B cell (primary cell): Measurements from ENCODE around the gene PRRT4. TPM values are rescaled to one million over a fixed set of nuclear protein-coding genes. Genes with fewer than 3 reads are reported as not detected.

ENCODE experiments used
- ATAC-seq: fragments of 200-7000 bp; cut with Tn5 transposase; one replicate; pipeline ENCODE4 v1.10.0; 2021; ENCODE audit warnings: low read depth, mild to moderate bottlenecking, moderate number of reproducible peaks, moderate library complexity
- CTCF ChIA-PET: fragments of 350-600 bp; sonication (Branson Sonifier 250); formaldehyde crosslinking; loops from one replicate; lab custom pipeline; 2021; ENCODE audit warnings: antibody characterized with exemption, inconsistent platforms; lab: Charles Lee
- POLR2A ChIA-PET: fragments of 350-600 bp; sonication (Branson Sonifier 250); formaldehyde crosslinking; loops from one replicate; lab custom pipeline; 2021; ENCODE audit warnings: antibody characterized with exemption; lab: Charles Lee
- DNase-seq: peaks from one replicate; pipeline ENCODE4 v3.0.0; 2013
- H2AFZ ChIP-seq: 2 replicates; pipeline ENCODE4 v1.6.1; 2012; ENCODE audit warnings: mild to moderate bottlenecking, low read depth, low read length; ENCODE audit not compliant: insufficient read depth, poor library complexity, severe bottlenecking
- H3K27ac ChIP-seq, 2 donors: 1 replicate in 1 of 2; 2 replicates in 1 of 2; pipeline ENCODE4 v1.5.1; 2012 to 2013; ENCODE audit warnings: low read length in 2 of 2, mild to moderate bottlenecking in 2 of 2, moderate library complexity in 1 of 2
- H3K27me3 ChIP-seq, 4 experiments: fragments of 200-600 bp in 1 of 4; sonication (generic) in 1 of 4; replicated peaks in 1 of 4; 1 replicate in 2 of 4; 2 replicates in 2 of 4; pipeline versions ENCODE4 v1.6.1 to v1.7.0; 2013 to 2016; ENCODE audit warnings: low read length in 3 of 4, mild to moderate bottlenecking in 2 of 4, mixed read lengths in 1 of 4, moderate library complexity in 1 of 4; ENCODE audit not compliant: insufficient read depth in 4 of 4, control insufficient read depth in 3 of 4; ENCODE audit errors: control extremely low read depth in 1 of 4
- H3K36me3 ChIP-seq, 2 experiments: replicated peaks in 1 of 2; 1 replicate in 1 of 2; 2 replicates in 1 of 2; pipeline versions ENCODE4 v1.6.1 to v1.7.1; 2013; ENCODE audit warnings: low read length in 1 of 2; ENCODE audit not compliant: insufficient read depth in 2 of 2, control insufficient read depth in 1 of 2; ENCODE audit errors: control extremely low read depth in 1 of 2, extremely low read depth in 1 of 2
- H3K4me1 ChIP-seq, 2 donors: fragments of 200-600 bp in 1 of 2; sonication (generic) in 1 of 2; 1 replicate in 1 of 2; 2 replicates in 1 of 2; pipeline versions ENCODE4 v1.5.1 to v1.6.1; 2013 to 2017; ENCODE audit warnings: low read length in 2 of 2; ENCODE audit not compliant: control insufficient read depth in 2 of 2, insufficient read depth in 2 of 2
- H3K4me2 ChIP-seq: replicated peaks from 2 replicates; pipeline ENCODE3; 2012; ENCODE audit warnings: mild to moderate bottlenecking, low read depth, low read length; ENCODE audit not compliant: poor library complexity, severe bottlenecking
- H3K4me3 ChIP-seq, 5 experiments: fragments of 200-600 bp in 1 of 5; sonication (generic) in 1 of 5; 1 replicate in 3 of 5; 2 replicates in 2 of 5; pipeline versions ENCODE4 v1.5.1 to v1.7.0; 2011 to 2016; ENCODE audit warnings: low read length in 4 of 5, mild to moderate bottlenecking in 4 of 5, low read depth in 2 of 5, control low read depth in 1 of 5, moderate library complexity in 1 of 5; ENCODE audit not compliant: insufficient read depth in 1 of 5; ENCODE audit errors: control extremely low read depth in 1 of 5, extremely low read depth in 1 of 5
- H3K79me2 ChIP-seq: fragments of 200-600 bp; sonication (generic); one replicate; pipeline ENCODE4 v1.6.0; 2016; ENCODE audit warnings: low read length; ENCODE audit not compliant: control insufficient read depth, insufficient read depth
- H3K9ac ChIP-seq: fragments of 200-600 bp; sonication (generic); 2 replicates; pipeline ENCODE4 v1.6.1; 2017; ENCODE audit warnings: mild to moderate bottlenecking, low read length, moderate library complexity
- H3K9me3 ChIP-seq, 3 donors: one replicate each; pipeline versions ENCODE4 v1.6.1 to v1.7.1; 2013; ENCODE audit warnings: low read length in 2 of 3; ENCODE audit not compliant: control insufficient read depth in 2 of 3, insufficient read depth in 1 of 3; ENCODE audit errors: control extremely low read depth in 1 of 3
- H4K20me1 ChIP-seq: 2 replicates; pipeline ENCODE4 v1.6.0; 2012; ENCODE audit warnings: mild to moderate bottlenecking, low read length; ENCODE audit not compliant: insufficient read depth, control insufficient read depth, poor library complexity, severe bottlenecking
- H3K27ac Mint-ChIP-seq: one replicate; pipeline ENCODE4 v1.8.0; 2021; ENCODE audit warnings: mixed read lengths
- H3K27me3 Mint-ChIP-seq: one replicate; pipeline ENCODE4 v1.8.0; 2021; ENCODE audit warnings: mixed read lengths
- H3K4me1 Mint-ChIP-seq: one replicate; pipeline ENCODE4 v1.8.0; 2021; ENCODE audit warnings: mixed read lengths
- H3K4me3 Mint-ChIP-seq: one replicate; pipeline ENCODE4 v1.8.0; 2021; ENCODE audit warnings: mixed read lengths
- H3K9me3 Mint-ChIP-seq: one replicate; pipeline ENCODE4 v1.8.0; 2022; ENCODE audit warnings: mixed read lengths; ENCODE audit not compliant: insufficient read depth
- CTCF ChIP-seq: fragments of 200-600 bp; IDR thresholded peaks from one replicate; pipeline ENCODE4 v1.8.0; 2022; ENCODE audit warnings: antibody characterized with exemption, mild to moderate bottlenecking
- EZH2 ChIP-seq: IDR thresholded peaks from 2 replicates; pipeline ENCODE4 v1.6.1; 2012; ENCODE audit warnings: borderline replicate concordance, low read depth, mild to moderate bottlenecking, moderate library complexity, low read length; ENCODE audit not compliant: insufficient read depth, poor library complexity, severe bottlenecking
- WGBS: methylation state at CpG from one replicate; pipeline ENCODE4 v1.1.5; 2013; ENCODE audit warnings: missing lambda C conversion rate; ENCODE audit not compliant: insufficient coverage; 5-methylcytosine and 5-hydroxymethylcytosine counted together
- intact Hi-C: fragments of 100-400 bp; cut with micrococcal nuclease; formaldehyde crosslinking; loops from one replicate; pipeline ENCODE4 v1.10.0; 2022
- polyA plus RNA-seq: library from polyadenylated mRNA; depleted of rRNA; stranded (reverse); fragments of >200 nt; gene quantifications from 2 replicates; pipeline ENCODE4 v1.2.3, GENCODE V29; 2012
- total RNA-seq, 2 donors: library from RNA; stranded (reverse); fragments of 120-200 nt in 1 of 2; gene quantifications; 1 replicate in 1 of 2; 2 replicates in 1 of 2; pipeline versions ENCODE4 v1.2.3 to v1.2.4, GENCODE V29; 2013 to 2022

Gene PRRT4
- total and polyA plus RNA-seq, 2 donors (not counting 1 experiment from before 2014, with no cell fraction given), result 0.04 to 0.20 TPM

DNA sequence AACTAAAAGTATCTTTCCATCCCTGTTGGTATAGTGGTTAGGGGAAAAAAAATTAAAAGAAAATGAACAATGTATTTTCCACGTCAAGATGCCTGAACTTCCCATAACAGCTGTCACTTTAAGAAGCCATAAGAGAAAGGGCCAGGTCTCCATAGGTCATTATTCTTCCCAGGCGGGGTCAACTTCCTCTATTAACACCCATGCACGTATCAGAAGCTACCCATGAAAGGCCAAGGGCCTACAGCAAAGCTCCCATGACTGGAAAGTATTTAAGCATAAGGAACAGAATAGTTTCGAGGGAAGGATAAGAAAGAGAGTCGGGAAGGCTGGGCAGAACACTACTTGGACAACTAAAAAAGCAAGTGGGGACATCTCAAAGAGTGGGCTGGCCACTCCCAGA is 57.8 kb downstream of the PRRT4 start:
- H3K4me3 ChIP-seq, result no peak overlapping the region
- peaks cover 10 to 38% of the 10 kb centered on the region in 2 experiments for H3K36me3 ChIP-seq
- CTCF ChIA-PET, result interaction anchor here (1.6 kb wide), 1 partner anchor 94 kb away, joined by 4 read pairs; no protein-coding TSS in a partner anchor
- no peaks in the 10 kb centered on the region for H3K4me1 ChIP-seq
- no peak overlapping the region for H3K9ac ChIP-seq
- TF ChIP-seq EZH2 (no peak), CTCF (no peak)
- WGBS, result 100% methylated on average over 2 of the region's 5 CpGs
- Mint-ChIP-seq H3K9me3 (no peaks in the 10 kb centered on the region), H3K27me3 (no peaks in the 10 kb centered on the region), H3K4me1 (no peaks in the 10 kb centered on the region), H3K4me3 (no peak overlapping the region), H3K27ac (no peak overlapping the region)
- ATAC-seq, result no peak
- no peak overlapping the region for H3K27ac ChIP-seq
- no peak for DNase-seq
- H4K20me1 ChIP-seq, result no peaks in the 10 kb centered on the region
- no peaks in the 10 kb centered on the region for H3K9me3 ChIP-seq
- H3K4me2 ChIP-seq, result no peak overlapping the region
- H2AFZ ChIP-seq, result no peak overlapping the region
- no peaks in the 10 kb centered on the region for H3K27me3 ChIP-seq
- intact Hi-C loops, result no loop called here
- no peaks in the 10 kb centered on the region for H3K79me2 ChIP-seq
- POLR2A ChIA-PET, result no interaction called here

- ChIA-PET CTCF (interaction anchor here (1.6 kb wide), 1 partner anchor 93 kb away, joined by 4 read pairs; no protein-coding TSS in a partner anchor), POLR2A (no interaction called here)
- H3K79me2 ChIP-seq, result no peaks in the 10 kb centered on the region
- 96% methylated on average over 2 of the region's 2 CpGs for WGBS
- intact Hi-C loops, result no loop called here
- H3K4me3 Mint-ChIP-seq, result no peak overlapping the region
- H3K4me1 Mint-ChIP-seq, result no peaks in the 10 kb centered on the region
- no peaks in the 10 kb centered on the region for H3K4me1 ChIP-seq
- TF ChIP-seq EZH2 (no peak), CTCF (no peak)
- H3K27ac Mint-ChIP-seq, result no peak overlapping the region
- H4K20me1 ChIP-seq, result no peaks in the 10 kb centered on the region
- H3K27me3 Mint-ChIP-seq, result no peaks in the 10 kb centered on the region
- no peak overlapping the region for H3K4me2 ChIP-seq
- no peak overlapping the region for H2AFZ ChIP-seq
- DNase-seq (no peak), ATAC-seq (no peak)
- no peaks in the 10 kb centered on the region for H3K9me3 ChIP-seq
- H3K9me3 Mint-ChIP-seq, result no peaks in the 10 kb centered on the region
- no peak overlapping the region for H3K9ac ChIP-seq
- no peak overlapping the region for H3K4me3 ChIP-seq
- H3K27ac ChIP-seq, result no peak overlapping the region
- H3K27me3 ChIP-seq, result no peaks in the 10 kb centered on the region
- H3K36me3 ChIP-seq, result peaks cover 10 to 35% of the 10 kb centered on the region in 2 experiments
Measured at GRCh38 chr7:128303133-128303532, 58.4 kb downstream of the PRRT4 start.
